ENCODE measurements around the gene PLA2G2F. TPM values are rescaled to one million over a fixed set of nuclear protein-coding genes. Genes with fewer than 3 reads are reported as not detected.

PLA2G2F gene
- total RNA-seq, 2 donors from 2014 or later, result not detected

- no peak for ATAC-seq
- intact Hi-C loops (cut with DNase I), result loop anchor here in 1 of 2 donors (10.0 kb wide), 1 partner anchor 93 kb away; no protein-coding TSS in a partner anchor
- no peak for DNase-seq
Observed at GRCh38 chr1:20197329-20197791, 58.2 kb downstream of the PLA2G2F start.

GRCh38 chr1:20198296-20198695 lies 59.2 kb downstream of the PLA2G2F start:
- intact Hi-C loops (cut with DNase I), result loop anchor here in 1 of 2 donors (10.0 kb wide), 1 partner anchor 93 kb away; no protein-coding TSS in a partner anchor
- no peak for ATAC-seq
- no peak for DNase-seq

DNA sequence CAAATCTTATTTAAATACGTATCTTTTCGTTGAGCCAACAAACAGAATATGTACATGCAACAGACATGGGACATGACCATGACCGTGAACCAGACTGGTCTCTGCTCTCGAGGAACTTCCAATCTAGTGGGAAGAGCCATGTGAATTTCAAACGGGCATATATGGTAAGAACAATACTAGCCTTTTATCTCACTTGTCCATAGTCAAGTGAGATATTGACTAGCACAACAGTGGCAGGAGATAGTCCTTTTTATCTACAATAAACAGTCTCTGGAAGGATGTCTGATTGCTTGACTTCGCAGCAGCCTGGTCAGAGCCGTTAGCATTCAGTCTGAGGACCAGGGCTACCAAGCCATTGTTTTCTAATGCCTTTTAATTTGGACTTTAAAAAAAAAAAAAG lies 59.8 kb downstream of the PLA2G2F start:
- DNase-seq (no peak), ATAC-seq (no peak)
- intact Hi-C loops (cut with DNase I), result loop anchor here in 1 of 2 donors (10.0 kb wide), 1 partner anchor 94 kb away; no protein-coding TSS in a partner anchor

- intact Hi-C loops (cut with DNase I), result loop anchor here in 1 of 2 donors (10.0 kb wide), 1 partner anchor 95 kb away; no protein-coding TSS in a partner anchor
- DNase-seq, result no peak
- no peak for ATAC-seq
Observed at GRCh38 chr1:20199403-20199802, 60.3 kb downstream of the PLA2G2F start.

DNA sequence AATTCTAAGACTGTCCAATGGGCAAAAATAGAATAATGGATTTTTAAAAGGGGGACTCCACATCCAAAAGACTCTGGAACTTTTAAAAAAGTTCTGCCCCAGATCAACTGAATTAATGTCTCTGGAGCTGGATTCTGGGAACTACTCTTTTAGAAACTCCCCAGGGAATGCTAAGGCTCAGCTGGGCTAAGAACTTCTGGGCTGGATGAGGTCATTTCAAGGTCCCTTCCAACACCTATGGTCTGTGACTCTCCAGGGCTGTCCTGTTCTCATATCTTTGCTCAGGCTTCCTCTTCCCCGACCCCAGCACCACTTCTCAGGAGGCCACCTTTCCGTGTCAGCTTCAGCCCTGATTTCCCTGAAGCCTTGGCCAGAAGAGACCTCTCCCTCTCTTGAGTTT lies 60.7 kb downstream of the PLA2G2F start:
- intact Hi-C loops (cut with DNase I), result loop anchor here in 1 of 2 donors (10.0 kb wide), 1 partner anchor 95 kb away; no protein-coding TSS in a partner anchor
- ATAC-seq (no peak), DNase-seq (no peak)

Other genes starting within 250 kb of the PLA2G2F start
- not detected for gene PLA2G2E, start 215.7 kb upstream of the PLA2G2F start, total RNA-seq
- gene PLA2G2A, start 159.7 kb upstream of the PLA2G2F start, total RNA-seq, result 1,000 to 10,000 TPM in 1 of 2 donors, 100 to 1,000 TPM in 1; 376 to 1,124 TPM
- 10 to 100 TPM; 84.9 to 93.0 TPM for gene PLA2G5, start 69.1 kb upstream of the PLA2G2F start, total RNA-seq
- gene PLA2G2D, start 19.8 kb upstream of the PLA2G2F start, total RNA-seq, result not detected
- 1 to 10 TPM; 3.1 to 5.4 TPM for gene UBXN10, start 46.8 kb downstream of the PLA2G2F start, total RNA-seq
- gene PLA2G2C, start 47.2 kb downstream of the PLA2G2F start, total RNA-seq, result not detected
- under 1 TPM; 0.06 to 0.16 TPM for gene VWA5B1, start 151.6 kb downstream of the PLA2G2F start, total RNA-seq

Measured in left cardiac atrium (tissue), 4 donors.